Measurements from ENCODE around the gene ARHGAP18.

DNA sequence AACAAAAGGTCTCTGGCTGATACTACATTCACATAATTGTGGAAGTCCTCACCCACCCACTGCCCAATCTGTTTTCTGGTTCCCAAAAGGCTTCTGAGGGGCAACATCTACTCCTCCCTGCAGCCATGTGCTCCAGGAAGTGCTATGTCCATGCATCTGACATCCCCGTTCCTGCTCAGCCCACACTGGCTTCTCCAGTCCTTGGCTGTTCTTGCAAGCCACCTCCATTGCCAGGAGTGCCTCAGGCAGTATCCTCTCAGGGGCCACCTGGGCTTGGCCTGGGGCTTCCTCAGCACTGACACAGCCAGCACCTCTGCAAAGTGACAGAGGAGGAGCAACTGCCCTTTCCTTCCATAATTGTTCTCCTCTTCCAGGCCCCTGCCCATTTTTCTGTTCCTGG, 18.3 kb downstream of the ARHGAP18 start:
- TF ChIP-seq CTCF (IDR thresholded peaks at IDR 0.05) (no peak), POLR2AphosphoS5 (IDR thresholded peaks at IDR 0.05) (no peak)
